Neural cell (in vitro differentiated cells): ENCODE data around the gene SFMBT1. TPM values are rescaled to one million over a fixed set of nuclear protein-coding genes. Genes with fewer than 3 reads are reported as not detected.

Experiments
- H2AFZ ChIP-seq: fragments of 200-600, 300-800 bp; sonication (generic), shearing (Covaris generic); 2 replicates; pipeline ENCODE4 v1.6.0; 2014; ENCODE audit warnings: low read depth, mild to moderate bottlenecking, antibody characterized with exemption, low read length, moderate library complexity
- H3F3A ChIP-seq: fragments of 200-600 bp; shearing (Covaris generic); 2 replicates; pipeline ENCODE4 v1.6.1; 2016; ENCODE audit warnings: mild to moderate bottlenecking, moderate library complexity, mixed read lengths, antibody characterized with exemption, low read length; ENCODE audit not compliant: insufficient read depth, poor library complexity, severe bottlenecking
- H3K27ac ChIP-seq: fragments of 200-600, 300-800 bp; sonication (generic), shearing (Covaris generic); 2 replicates; pipeline ENCODE4 v1.5.1; 2014; ENCODE audit warnings: mild to moderate bottlenecking, low read length, moderate library complexity
- H3K27me3 ChIP-seq: fragments of 300-800, 200-600 bp; sonication (generic), shearing (Covaris generic); 2 replicates; pipeline ENCODE4 v1.6.0; 2014; ENCODE audit warnings: mild to moderate bottlenecking, low read depth, low read length, moderate library complexity; ENCODE audit not compliant: insufficient read depth
- H3K36me3 ChIP-seq: fragments of 300-800, 200-600 bp; sonication (generic), shearing (Covaris generic); 2 replicates; pipeline ENCODE4 v1.5.1; 2014; ENCODE audit warnings: mild to moderate bottlenecking, antibody characterized with exemption, low read length, moderate library complexity; ENCODE audit not compliant: insufficient read depth
- H3K4me2 ChIP-seq: fragments of 300-800, 200-600 bp; sonication (generic), shearing (Covaris generic); 2 replicates; pipeline ENCODE4 v1.6.0; 2014; ENCODE audit warnings: mild to moderate bottlenecking, low read length
- H3K4me3 ChIP-seq: fragments of 300-800, 200-600 bp; sonication (generic), shearing (Covaris generic); 2 replicates; pipeline ENCODE4 v1.5.1; 2014; ENCODE audit warnings: mild to moderate bottlenecking, low read length, moderate library complexity
- H3K79me2 ChIP-seq: fragments of 200-600 bp; shearing (Covaris generic); replicated peaks from 2 replicates; pipeline ENCODE4 v1.6.0; 2014; ENCODE audit warnings: mild to moderate bottlenecking, low read length, moderate library complexity; ENCODE audit not compliant: insufficient read depth
- H3K9ac ChIP-seq: fragments of 300-800, 200-600 bp; sonication (generic), shearing (Covaris generic); 2 replicates; pipeline ENCODE4 v1.6.1; 2016; ENCODE audit warnings: mild to moderate bottlenecking, low read length, mixed read lengths
- H3K9me2 ChIP-seq: fragments of 200-600 bp; shearing (Covaris generic); 2 replicates; pipeline ENCODE4 v1.6.1; 2016; ENCODE audit warnings: mild to moderate bottlenecking, low read length, mixed read lengths; ENCODE audit not compliant: insufficient read depth
- H3K9me3 ChIP-seq: fragments of 200-600, 300-800 bp; sonication (generic), shearing (Covaris generic); 2 replicates; pipeline ENCODE4 v1.6.1; 2016; ENCODE audit warnings: mild to moderate bottlenecking, mixed run types, low read length, moderate library complexity, mixed read lengths
- H4K20me1 ChIP-seq: fragments of 200-600 bp; shearing (Covaris generic); 2 replicates; pipeline ENCODE4 v1.6.1; 2016; ENCODE audit warnings: mild to moderate bottlenecking, mixed run types; ENCODE audit not compliant: insufficient read depth
- CTCF ChIP-seq: fragments of 450-650 bp; IDR thresholded peaks from 2 replicates; pipeline ENCODE4 v1.5.1; 2014; ENCODE audit warnings: antibody characterized with exemption, mild to moderate bottlenecking, moderate library complexity; ENCODE audit not compliant: poor library complexity, severe bottlenecking
- EP300 ChIP-seq: fragments of 450-650 bp; conservative IDR thresholded peaks from 2 replicates; pipeline ENCODE4 v1.6.1; 2014; ENCODE audit warnings: antibody characterized with exemption, mild to moderate bottlenecking, moderate library complexity; ENCODE audit not compliant: poor library complexity, severe bottlenecking
- EZH2 ChIP-seq: fragments of 200-600, 300-800 bp; shearing (Covaris generic), sonication (generic); IDR thresholded peaks from 2 replicates; pipeline ENCODE4 v1.6.1; 2014; ENCODE audit warnings: antibody characterized with exemption, low read length, borderline replicate concordance, mild to moderate bottlenecking; ENCODE audit not compliant: insufficient read depth, poor library complexity, severe bottlenecking
- MXI1 ChIP-seq: fragments of 450-650 bp; conservative IDR thresholded peaks from 2 replicates; pipeline ENCODE4 v1.6.1; 2014; ENCODE audit warnings: antibody characterized with exemption, mild to moderate bottlenecking; ENCODE audit not compliant: poor library complexity, severe bottlenecking
- POLR2AphosphoS5 ChIP-seq: IDR thresholded peaks from 2 replicates; pipeline ENCODE4 v1.6.1; 2012
- RAD21 ChIP-seq: fragments of 450-650 bp; conservative IDR thresholded peaks from 2 replicates; pipeline ENCODE4 v1.6.1; 2014; ENCODE audit warnings: antibody characterized with exemption, mild to moderate bottlenecking, moderate library complexity
- REST ChIP-seq: IDR thresholded peaks from 2 replicates; pipeline ENCODE4 v1.6.1; 2012; ENCODE audit warnings: borderline replicate concordance
- SMC3 ChIP-seq: fragments of 450-650 bp; conservative IDR thresholded peaks from 2 replicates; pipeline ENCODE4 v1.6.1; 2014; ENCODE audit warnings: antibody characterized with exemption, mild to moderate bottlenecking, moderate library complexity; ENCODE audit not compliant: poor library complexity
- TAF1 ChIP-seq: IDR thresholded peaks from 2 replicates; pipeline ENCODE4 v1.6.1; 2012; ENCODE audit warnings: low read depth
- polyA plus RNA-seq: library from polyadenylated mRNA; depleted of rRNA; stranded (reverse); fragments of >200 nt; gene quantifications from 2 replicates; pipeline ENCODE4 v1.2.3, GENCODE V29; 2014

SFMBT1 gene
- polyA plus RNA-seq, 1 donor from 2014 or later: 17.3 TPM

- H3K79me2 ChIP-seq: peaks cover 43% of the 10 kb centered on the region
Observed at GRCh38 chr3:53040351-53040820, 5.5 kb downstream of the SFMBT1 start.

GRCh38 chr3:53039376-53039752 is 6.5 kb downstream of the SFMBT1 start:
- H3K9ac ChIP-seq: no peak overlapping the region
- H3K4me3 ChIP-seq: no peak overlapping the region
- H2AFZ ChIP-seq: no peak overlapping the region
- H3K79me2 ChIP-seq: peaks cover 43% of the 10 kb centered on the region
- TF ChIP-seq REST (no peak), RAD21 (no peak), EZH2 (no peak), TAF1 (no peak), SMC3 (no peak), CTCF (no peak), MXI1 (no peak), POLR2AphosphoS5 (no peak), EP300 (no peak)
- no peaks in the 10 kb centered on the region for H3K36me3 ChIP-seq
- H3F3A ChIP-seq: no peaks in the 10 kb centered on the region
- H3K27me3 ChIP-seq: no peaks in the 10 kb centered on the region
- no peaks in the 10 kb centered on the region for H4K20me1 ChIP-seq
- no peaks in the 10 kb centered on the region for H3K9me3 ChIP-seq
- H3K9me2 ChIP-seq: no peaks in the 10 kb centered on the region
- no peak overlapping the region for H3K27ac ChIP-seq
- H3K4me2 ChIP-seq: no peak overlapping the region

More at GRCh38 chr3:53040351-53040820, 5.5 kb downstream of the SFMBT1 start:
- H4K20me1 ChIP-seq: no peaks in the 10 kb centered on the region
- H3K9ac ChIP-seq: no peak overlapping the region
- no peaks in the 10 kb centered on the region for H3K36me3 ChIP-seq
- no peaks in the 10 kb centered on the region for H3K9me2 ChIP-seq
- no peak overlapping the region for H3K4me2 ChIP-seq
- H3K4me3 ChIP-seq: no peak overlapping the region
- H2AFZ ChIP-seq: no peak overlapping the region
- H3K27ac ChIP-seq: no peak overlapping the region
- H3F3A ChIP-seq: no peaks in the 10 kb centered on the region
- no peak for TF ChIP-seq MXI1
- TF ChIP-seq TAF1: no peak
- TF ChIP-seq REST: no peak
- TF ChIP-seq POLR2AphosphoS5: no peak
- no peaks in the 10 kb centered on the region for H3K27me3 ChIP-seq
- H3K9me3 ChIP-seq: no peaks in the 10 kb centered on the region
